COLO829 (cell line): ENCODE results near the gene EMILIN2.
"Not testable (repeated sequence)": the region's sequence is repeated elsewhere in the genome, so short reads cannot be mapped to it uniquely, and the experiment has no call there.

ENCODE experiments used
- DNase-seq: peaks from one replicate; pipeline ENCODE4 v3.0.0; 2012; ENCODE audit warnings: low spot score

Gene EMILIN2

GRCh38 chr18:2846636-2847316, at the start of gene EMILIN2:
Gene EMILIN2 (plus strand): TSS chr18:2847006. CDS start chr18:2847189, 183 bp downstream.
- no peak for DNase-seq

- DNase-seq, result no peak
Measured at GRCh38 chr18:2797951-2798350, 48.9 kb upstream of the EMILIN2 start.

- DNase-seq, result no peak
Measured at GRCh38 chr18:2799369-2799768, 47.4 kb upstream of the EMILIN2 start.

GRCh38 chr18:2805970-2806943, 40.5 kb upstream of the EMILIN2 start:
- DNase-seq, result no peak

- DNase-seq, result not testable (repeated sequence)
Measured at GRCh38 chr18:2808640-2809039, 38.2 kb upstream of the EMILIN2 start.

- not testable (repeated sequence) for DNase-seq
Measured at GRCh38 chr18:2809666-2810183, 37.1 kb upstream of the EMILIN2 start.

GRCh38 chr18:2811416-2811815, 35.4 kb upstream of the EMILIN2 start:
- no peak for DNase-seq

GRCh38 chr18:2814928-2815327, 31.9 kb upstream of the EMILIN2 start:
- DNase-seq, result no peak

- no peak for DNase-seq
Measured at GRCh38 chr18:2818281-2818680, 28.5 kb upstream of the EMILIN2 start.

- DNase-seq, result no peak
Measured at GRCh38 chr18:2821695-2822094, 25.1 kb upstream of the EMILIN2 start.

GRCh38 chr18:2822213-2822921, 24.4 kb upstream of the EMILIN2 start:
- no peak for DNase-seq

GRCh38 chr18:2823202-2823601, 23.6 kb upstream of the EMILIN2 start:
- DNase-seq, result no peak

GRCh38 chr18:2823966-2824365, 22.8 kb upstream of the EMILIN2 start:
- no peak for DNase-seq

- no peak for DNase-seq
Measured at GRCh38 chr18:2824865-2825264, 21.9 kb upstream of the EMILIN2 start.

GRCh38 chr18:2825613-2826175, 21.1 kb upstream of the EMILIN2 start:
- DNase-seq, result no peak

- no peak for DNase-seq
Measured at GRCh38 chr18:2826581-2826980, 20.2 kb upstream of the EMILIN2 start.

GRCh38 chr18:2827061-2827460, 19.7 kb upstream of the EMILIN2 start:
- DNase-seq, result no peak

GRCh38 chr18:2836118-2836517, 10.7 kb upstream of the EMILIN2 start:
- DNase-seq, result not testable (repeated sequence)

- not testable (repeated sequence) for DNase-seq
Measured at GRCh38 chr18:2837290-2837689, 9.5 kb upstream of the EMILIN2 start.

- no peak for DNase-seq
Measured at GRCh38 chr18:2839202-2839601, 7.6 kb upstream of the EMILIN2 start.

GRCh38 chr18:2840521-2840920, 6.3 kb upstream of the EMILIN2 start:
- DNase-seq, result no peak

GRCh38 chr18:2843146-2843545, 3.7 kb upstream of the EMILIN2 start:
- no peak for DNase-seq
